NOMO-1 (cell line): ENCODE results near the gene MINK1.
"Not testable (repeated sequence)": the region's sequence is repeated elsewhere in the genome, so short reads cannot be mapped to it uniquely, and the experiment has no call there.

Experiments
- DNase-seq, 2 experiments: peaks; one replicate each; lab custom pipeline; 2025; ENCODE audit not compliant: unreplicated experiment in 2 of 2; lab: John Stamatoyannopoulos, UW

Gene MINK1

DNA sequence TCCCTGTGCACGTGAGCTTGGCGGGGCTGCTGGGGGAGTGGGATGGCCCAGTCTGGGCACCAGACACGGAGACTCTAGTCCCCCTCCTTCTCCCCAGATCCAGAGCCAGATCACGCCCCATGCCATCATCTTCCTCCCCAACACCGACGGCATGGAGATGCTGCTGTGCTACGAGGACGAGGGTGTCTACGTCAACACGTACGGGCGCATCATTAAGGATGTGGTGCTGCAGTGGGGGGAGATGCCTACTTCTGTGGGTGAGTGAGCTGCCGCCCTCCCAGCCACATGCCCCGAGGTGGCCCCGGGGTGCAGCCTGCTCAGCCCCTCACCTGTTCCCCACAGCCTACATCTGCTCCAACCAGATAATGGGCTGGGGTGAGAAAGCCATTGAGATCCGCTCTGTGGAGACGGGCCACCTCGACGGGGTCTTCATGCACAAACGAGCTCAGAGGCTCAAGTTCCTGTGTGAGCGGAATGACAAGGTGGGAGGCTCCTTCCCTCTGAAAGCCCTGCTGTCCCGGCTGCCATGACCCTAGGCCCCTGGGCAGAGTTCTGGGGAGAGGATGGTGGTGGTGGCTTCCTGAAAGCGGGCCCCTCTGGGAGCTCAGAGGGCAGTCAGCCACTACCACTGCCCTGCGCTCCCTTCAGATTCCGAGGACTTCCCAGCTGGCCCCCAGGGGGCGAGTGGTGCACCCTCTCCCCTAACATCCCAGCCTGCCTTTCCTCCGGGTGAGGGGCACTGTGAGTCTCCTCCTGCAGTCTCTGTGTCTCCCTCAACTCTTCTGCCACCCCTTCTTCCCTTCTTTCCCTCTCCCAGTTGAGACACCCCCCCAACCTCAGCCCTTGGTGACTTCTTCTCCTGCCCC lies 63.4 kb downstream of the MINK1 start:
- DNase-seq, result no peak

DNA sequence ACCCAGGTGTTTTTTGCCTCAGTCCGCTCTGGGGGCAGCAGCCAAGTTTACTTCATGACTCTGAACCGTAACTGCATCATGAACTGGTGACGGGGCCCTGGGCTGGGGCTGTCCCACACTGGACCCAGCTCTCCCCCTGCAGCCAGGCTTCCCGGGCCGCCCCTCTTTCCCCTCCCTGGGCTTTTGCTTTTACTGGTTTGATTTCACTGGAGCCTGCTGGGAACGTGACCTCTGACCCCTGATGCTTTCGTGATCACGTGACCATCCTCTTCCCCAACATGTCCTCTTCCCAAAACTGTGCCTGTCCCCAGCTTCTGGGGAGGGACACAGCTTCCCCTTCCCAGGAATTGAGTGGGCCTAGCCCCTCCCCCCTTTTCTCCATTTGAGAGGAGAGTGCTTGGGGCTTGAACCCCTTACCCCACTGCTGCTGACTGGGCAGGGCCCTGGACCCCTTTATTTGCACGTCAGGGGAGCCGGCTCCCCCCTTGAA lies 64.1 kb downstream of the MINK1 start:
- no peak for DNase-seq

DNA sequence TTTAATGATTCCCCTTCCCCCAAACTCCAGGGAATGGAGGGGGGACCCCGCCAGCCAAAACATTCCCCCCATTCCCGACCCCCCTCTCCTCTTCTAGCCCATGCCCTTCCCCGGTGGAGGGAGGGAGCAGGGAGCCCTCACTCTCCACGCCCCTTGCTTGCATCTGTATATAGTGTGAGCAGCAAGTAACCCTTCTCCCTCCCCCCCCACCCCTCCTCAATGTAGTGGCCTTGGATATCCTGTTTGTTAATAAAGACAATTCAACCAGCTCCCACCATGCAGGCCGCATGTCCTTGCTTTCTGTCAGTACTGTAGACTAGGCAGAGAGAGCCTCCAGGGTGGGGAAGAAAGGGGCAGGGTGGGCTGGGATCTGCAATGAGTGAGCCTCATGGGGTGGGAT lies 64.6 kb downstream of the MINK1 start:
- DNase-seq, result no peak

DNA sequence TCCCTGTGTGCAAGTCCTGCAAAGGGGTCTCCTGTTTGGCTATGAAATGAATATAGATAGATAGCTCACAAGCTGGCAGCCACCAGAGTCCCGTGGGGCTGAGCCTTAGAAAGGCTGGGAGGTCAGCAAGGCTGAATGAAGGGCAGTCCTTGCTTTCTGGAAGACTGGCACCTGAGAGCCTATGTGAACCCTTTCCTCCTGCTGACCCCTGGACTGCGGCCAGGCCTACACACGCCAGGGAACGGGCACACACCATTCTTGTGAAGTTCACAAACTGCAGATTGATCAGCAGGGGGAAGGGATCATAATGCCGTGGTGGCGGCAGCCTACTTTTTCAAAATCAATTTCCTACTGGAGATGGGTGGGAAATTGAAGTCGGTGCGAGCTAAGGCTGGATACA lies 65.2 kb downstream of the MINK1 start:
- DNase-seq, result no peak

DNA sequence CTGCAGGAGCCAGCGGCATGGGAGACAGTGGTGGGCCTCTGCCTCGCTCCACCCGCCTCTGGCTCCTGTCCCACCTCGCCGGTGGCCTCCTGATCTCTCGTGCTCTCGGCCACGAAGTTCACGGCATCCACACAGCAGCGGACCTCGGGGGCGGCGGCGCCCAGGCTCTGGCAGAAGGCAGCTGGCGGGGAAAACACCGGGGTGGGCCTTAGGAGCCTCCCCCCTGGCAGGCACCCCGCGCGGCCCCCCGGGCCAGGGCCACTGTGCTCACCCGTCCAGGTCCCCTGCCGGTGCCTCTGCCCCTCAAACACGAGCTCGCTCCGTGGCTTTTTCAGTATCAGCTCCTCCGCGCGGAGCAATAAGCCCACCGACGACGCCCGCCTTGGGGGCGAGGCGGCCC lies 65.8 kb downstream of the MINK1 start:
- DNase-seq, result no peak

DNA sequence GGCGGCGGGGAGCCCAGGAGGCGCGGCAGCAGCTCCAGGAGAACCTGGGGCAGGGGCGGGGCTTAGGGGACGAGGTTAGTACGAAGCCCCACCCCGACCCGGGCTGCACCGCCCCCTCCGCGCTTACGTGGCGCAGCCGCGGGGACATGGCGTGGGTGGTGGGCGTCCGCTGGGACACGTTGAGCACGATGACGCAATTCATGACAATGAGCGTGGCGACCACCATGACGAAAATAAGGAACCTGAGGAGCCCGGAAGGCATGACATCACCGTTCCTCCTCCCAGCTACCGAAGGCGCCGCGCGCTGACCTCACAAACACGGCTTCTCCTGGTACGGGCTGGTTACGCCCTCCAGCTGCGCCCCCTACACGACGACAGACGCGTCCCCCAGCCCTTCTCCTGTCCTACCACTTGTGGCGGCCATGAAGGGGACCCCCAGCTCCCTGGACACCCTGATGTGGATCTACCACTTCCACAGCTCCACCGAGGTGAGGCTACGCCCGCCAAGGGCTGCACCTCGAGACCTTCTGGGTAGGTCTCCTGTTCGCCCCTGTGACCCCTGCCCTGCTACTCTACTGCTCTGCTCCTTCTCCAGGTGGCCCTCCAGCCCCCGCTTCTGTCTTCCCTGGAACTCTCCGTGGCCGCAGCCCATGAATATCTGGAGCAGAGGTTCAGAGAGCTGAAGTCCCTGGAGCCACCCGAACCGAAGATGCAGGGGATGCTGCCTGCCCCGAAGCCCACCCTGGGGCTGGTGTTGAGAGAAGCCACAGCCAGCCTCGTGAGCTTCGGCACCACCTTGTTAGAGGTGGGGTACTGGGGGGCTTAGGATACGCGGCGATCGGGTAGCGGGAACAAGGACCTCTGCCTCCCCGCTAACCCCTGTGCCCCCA lies 66.4 kb downstream of the MINK1 start, which contains the start of gene C17orf107:
C17orf107 (plus strand) TSS at position 196 of the 890 bp plus-strand sequence; CDS start at position 423, 227 bp downstream.
- DNase-seq, result peak; percentile 60 to 68

DNA sequence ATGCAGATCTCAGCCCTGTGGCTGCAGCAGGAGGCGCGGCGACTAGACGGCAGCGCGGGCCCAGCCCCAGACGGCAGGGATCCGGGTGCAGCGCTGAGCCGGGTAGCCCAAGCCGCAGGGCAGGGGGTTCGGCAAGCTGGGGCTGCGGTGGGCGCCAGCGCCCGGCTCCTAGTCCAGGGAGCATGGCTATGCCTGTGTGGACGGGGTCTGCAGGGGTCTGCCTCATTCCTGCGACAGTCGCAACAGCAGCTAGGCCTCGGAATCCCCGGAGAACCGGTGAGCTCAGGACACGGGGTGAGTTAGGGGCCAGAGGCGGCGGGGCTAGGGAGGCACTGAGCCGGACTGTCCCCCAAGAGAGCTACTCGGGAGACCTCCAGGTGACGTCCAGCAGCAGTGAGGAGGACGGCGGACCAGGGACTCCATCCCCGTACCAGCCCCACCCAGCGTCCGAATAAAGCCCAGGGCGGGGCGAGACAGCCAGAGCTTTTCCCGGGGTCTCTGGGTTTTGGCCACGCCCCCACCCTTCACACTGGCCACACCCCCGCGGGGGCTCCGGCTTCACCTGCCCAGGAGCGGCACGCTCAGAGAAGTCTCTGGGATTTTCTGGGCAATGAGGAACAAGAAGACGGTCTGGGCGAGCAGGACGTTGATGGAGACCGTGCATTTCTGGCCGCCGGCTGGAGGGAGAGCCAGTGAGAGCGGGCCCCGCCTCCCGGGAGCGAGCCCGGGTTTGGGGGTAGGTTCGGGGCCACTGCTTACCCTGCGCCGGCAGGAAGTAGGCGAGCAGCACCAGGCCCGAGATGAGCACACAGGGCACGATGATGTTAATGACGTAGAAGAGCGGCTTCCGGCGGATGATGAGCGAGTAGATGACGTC lies 67.3 kb downstream of the MINK1 start:
- DNase-seq, result no peak

DNA sequence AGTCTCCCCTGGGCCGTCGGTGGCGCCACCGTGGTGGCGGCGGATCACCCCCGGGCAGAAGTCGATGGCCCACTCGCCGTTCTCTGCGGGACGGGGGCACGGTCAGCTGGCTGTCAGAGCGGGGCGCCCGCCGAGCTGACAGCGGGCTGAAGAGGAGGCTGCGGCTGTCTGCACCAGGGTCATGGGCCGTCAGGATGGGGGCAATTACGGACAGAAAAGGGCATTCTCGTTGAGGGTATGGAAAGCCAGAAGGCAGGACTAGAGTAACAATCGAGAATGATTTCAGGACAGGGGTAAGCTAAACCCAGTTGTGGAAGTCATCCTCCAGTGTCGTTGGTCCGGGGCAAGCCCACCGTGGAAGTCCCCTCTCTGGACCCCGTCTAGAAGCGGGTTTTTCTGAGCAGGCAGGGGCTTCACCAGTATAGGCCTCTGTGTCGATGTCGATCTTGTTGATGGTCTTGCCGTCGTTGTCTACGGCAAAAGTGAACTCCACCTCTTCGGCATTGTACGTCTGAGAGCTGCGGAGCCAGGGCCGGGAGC lies 68.0 kb downstream of the MINK1 start:
- no peak for DNase-seq

DNA sequence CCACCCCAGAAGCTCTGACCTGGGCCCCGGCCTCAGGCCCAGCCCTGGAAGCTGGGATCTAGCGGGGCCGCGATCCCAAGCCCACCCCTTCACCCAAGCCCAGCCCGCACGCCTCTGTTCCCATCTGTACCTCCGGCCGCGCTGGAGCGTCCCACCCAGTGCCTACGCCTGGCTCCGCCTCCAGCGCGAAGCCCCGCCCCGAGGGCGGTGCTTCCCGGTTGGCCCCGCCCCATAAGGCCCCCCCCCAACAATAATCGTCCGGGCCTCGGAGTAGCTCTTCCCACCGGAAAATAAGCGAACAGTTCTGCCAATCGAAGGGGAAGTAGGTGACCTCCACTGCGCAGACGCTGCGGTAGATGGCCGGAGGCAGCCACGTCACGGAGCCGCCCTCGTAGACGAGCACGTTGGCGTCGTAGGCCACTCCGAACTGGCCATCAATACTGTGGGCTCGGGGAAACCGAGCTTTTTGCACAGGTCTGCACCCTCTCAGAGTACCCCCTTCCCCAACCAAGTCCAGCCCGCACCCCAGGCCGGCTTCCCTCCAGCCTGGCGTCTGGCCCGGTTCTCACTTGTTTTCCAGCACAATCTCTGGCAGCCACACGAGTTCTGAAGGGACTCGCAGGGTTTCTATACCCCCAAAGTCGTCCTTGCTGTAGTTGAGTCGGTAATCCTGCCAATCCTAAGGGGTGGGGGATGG lies 68.7 kb downstream of the MINK1 start:
- no peak for DNase-seq

DNA sequence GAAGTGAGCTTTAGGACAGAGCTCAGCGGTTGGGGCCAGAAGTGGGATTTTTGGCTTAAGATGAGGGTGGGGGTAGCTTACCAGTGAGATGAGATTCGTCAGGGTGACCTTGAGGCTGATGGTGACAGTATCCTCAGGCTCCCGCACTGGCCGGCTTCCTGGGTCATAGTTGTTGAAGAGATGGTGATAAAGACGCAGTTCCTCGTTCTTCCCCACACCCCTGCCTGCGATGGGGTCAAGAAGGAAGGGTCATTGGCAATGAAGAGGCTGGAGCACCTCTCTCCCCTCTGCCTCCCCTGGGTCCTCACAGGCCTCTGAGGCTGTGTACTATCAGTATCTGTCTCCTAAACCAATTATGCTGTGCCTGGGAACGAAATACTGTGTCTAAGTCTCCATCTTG lies 69.4 kb downstream of the MINK1 start:
- no peak for DNase-seq

DNA sequence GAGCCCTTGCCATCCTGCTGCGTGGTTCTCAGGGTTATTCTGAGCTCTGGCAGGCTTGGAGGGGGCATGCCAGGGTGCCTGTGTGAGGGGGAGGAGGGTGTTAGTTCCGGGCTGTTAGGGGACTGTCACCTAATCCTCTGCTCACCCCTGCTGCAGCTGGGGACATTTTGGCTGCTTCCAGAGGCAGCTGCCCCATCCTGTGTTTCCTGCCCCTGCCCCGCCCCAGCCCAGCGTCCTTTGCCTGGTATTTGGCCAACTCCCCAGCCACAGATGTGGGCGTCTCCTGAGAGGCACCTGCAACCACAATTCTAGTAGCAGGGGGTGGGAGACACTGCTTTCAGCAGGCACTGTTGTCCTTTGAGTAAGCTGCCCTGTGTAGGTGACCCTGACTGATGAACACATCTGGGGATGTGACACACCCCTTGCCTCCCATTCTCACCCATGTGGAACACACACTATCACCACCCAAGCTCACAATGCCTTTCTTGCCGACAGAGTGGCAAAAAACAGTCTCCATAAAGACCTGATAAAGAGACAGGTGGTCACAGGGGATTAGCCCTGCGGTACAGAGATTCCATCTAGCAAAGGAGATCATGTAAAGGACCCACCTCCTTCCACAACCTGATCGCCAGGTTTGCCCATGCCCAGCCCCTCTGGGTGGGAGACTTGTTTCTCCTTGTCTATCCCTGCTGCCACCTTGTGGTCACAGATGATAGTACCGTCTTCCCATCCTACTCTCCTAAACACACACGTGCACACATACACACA lies 70.1 kb downstream of the MINK1 start, which contains the start of gene CHRNE:
CHRNE (minus strand) TSS at position 48 of the 768 bp plus-strand sequence; CDS start at position 13, 35 bp downstream.
- DNase-seq, result peak in 1 of 2 experiments; percentile 64

DNA sequence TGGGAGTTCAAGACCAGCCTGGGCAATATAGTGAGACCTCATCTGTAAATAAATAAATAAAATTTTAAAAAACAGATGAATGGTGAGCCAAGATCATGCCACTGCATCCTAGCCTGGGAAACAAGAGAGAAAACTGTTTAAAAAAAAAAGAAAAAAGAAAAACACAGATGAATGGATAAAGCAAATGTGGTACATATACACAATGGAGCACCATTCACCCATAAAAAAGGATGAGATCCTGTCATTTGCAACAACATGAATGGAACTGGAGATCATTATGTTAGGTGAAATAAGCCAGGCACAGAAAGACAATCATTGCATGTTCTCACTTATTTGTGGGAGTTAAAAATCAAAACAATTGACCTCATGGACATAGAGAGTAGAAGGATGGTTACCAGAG lies 73.5 kb downstream of the MINK1 start:
- not testable (repeated sequence) for DNase-seq

DNA sequence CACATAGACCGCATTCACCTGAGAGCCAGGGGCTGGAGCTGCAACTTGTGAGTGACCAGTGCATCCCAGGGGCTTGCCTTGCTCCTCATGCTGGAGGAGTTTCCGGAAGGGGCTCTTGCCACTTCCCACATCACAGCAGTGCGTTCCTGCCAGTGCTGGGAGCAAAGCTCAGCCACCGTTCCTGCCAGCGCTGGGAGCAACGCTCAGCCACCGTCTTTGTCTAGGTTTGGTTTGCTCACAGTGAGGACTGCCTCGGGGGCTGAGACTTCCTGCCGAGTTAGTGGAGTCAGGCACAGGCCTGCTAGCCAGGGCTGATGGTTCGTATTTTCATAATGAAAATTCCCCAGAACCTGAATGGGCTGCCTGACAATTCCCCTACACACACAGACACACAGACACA lies 75.2 kb downstream of the MINK1 start:
- no peak for DNase-seq

DNA sequence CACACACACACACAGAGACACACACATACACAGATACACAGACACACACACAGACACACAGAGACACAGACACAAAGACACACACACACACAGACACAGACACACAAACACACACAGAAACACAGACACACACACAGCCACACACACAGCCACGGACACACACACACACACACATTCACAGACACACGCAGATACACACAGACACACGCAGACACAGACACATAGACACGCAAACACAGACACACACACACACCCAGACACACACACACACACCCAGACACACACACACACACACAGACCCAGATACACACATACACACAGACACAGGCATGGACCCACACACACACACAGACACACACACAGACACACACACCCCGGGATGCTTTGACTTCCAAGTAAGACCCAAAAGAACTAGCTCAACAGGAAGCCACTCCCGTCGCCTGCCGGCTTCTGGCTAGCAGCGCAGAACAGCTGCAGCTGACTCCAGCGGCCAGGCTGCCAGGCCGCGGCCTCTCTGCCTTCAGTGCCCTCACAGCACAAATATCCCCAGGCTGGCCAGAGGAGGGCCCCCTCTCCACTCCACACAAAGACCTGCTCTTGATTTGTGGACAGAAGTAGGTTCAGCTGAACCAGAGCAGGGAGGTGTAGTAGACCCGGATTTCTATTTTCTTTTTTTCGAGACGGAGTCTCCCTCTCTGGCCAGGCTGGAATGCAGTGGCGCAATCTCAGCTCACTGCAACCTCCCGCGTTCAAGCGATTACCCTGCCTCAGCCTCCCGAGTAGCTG lies 75.8 kb downstream of the MINK1 start:
- peak; percentile 90 for DNase-seq

DNA sequence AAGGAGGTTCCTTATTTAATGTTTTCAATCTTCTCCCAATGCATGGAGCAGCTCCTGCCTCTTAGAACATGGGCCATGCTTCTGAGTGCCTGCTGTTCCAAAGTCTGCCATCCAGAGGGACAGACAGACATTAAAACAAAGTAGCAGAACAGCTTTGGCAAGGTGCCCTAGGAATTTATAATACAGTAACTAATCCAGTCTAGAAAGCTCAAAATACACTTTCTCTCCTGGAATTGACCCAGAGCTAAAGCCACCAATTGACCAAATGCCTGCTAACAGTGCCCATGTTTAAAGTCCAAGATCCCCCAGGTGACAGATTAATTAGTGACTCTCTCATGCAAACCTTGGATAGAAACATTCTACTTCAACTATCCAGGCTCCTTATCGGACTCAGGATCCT lies 80.9 kb downstream of the MINK1 start:
- DNase-seq, result no peak

DNA sequence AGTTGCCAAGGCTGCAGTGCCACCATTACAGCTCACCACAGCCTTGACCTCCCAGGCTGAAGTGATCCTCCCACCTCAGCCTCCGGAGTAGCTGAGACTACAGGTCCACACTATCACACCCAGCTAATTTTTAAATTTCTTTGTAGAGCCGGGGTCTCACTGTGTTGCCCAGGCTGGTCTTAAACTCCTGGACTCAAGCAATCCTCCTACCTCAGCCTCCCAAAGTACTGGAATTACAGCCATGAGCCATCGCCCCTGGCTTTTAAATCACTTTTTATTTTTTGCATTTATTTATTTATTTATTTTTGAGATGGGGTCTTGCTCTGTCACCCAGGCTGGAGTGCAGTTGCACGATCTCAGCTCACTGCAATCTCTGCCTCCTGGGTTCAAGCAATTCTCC lies 81.4 kb downstream of the MINK1 start:
- DNase-seq, result not testable (repeated sequence)

DNA sequence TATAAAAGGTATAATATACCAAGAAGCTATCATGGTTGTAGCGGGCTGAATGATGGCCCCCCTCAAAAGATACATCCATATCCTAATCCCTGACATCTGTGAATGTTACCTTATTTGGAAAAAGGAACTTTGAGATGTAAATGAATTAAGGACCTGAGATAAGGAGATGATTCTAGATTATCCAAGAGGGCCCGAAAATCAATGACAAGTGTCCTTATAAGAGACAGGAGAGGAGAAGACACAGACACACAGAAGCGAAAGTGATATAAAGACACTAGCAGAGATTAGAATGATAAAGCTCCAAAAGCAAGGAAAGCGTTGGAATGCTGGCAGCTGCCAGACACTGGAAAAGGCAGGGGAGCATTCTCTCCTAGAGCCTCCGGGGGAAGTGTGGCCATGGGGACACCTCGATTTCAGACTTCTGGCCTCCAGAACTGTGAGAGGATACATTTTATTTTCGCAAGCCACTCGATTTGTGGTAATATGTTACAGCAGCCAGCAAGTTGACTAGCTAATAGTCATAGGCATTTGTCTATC lies 86.4 kb downstream of the MINK1 start:
- no peak for DNase-seq
